ENCODE data around the gene ZNF19.

GRCh38 chr16:71443714-71444113, 45.4 kb downstream of the ZNF19 start:
- TF ChIP-seq, protein P1, sequence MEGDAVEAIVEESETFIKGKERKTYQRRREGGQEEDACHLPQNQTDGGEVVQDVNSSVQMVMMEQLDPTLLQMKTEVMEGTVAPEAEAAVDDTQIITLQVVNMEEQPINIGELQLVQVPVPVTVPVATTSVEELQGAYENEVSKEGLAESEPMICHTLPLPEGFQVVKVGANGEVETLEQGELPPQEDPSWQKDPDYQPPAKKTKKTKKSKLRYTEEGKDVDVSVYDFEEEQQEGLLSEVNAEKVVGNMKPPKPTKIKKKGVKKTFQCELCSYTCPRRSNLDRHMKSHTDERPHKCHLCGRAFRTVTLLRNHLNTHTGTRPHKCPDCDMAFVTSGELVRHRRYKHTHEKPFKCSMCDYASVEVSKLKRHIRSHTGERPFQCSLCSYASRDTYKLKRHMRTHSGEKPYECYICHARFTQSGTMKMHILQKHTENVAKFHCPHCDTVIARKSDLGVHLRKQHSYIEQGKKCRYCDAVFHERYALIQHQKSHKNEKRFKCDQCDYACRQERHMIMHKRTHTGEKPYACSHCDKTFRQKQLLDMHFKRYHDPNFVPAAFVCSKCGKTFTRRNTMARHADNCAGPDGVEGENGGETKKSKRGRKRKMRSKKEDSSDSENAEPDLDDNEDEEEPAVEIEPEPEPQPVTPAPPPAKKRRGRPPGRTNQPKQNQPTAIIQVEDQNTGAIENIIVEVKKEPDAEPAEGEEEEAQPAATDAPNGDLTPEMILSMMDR (conservative IDR thresholded peaks at IDR 0.05; ENCODE audit: low read length), result no peak
- no peak for TF ChIP-seq EZH2phosphoT487 (IDR thresholded peaks at IDR 0.05; ENCODE audit: borderline replicate concordance)
